ENCODE data around the gene ZRANB1.

The ZRANB1 gene

DNA sequence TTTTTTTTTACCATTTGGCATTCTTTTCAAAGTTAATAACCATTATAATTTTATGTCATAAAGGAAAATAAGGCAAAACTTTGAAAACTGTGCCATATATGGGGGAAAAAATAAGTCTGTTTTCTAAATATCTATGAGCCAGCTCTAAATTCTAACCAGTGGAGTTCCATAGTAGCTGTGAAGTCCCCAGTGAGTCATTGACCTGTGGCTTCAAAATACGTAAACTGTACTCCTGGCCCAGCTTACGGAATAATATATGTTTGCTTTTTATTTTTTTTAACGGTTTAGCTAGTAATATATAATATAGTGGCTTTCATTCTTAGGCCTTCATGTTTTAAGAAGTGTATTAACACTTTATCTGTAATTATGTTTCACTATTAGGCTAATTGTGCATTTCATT lies 20.5 kb downstream of the ZRANB1 start:
- no peaks in the 10 kb centered on the region for H3K9me3 ChIP-seq (ENCODE audit: control insufficient read depth, low read length)
- H3K36me3 ChIP-seq (ENCODE audit: control insufficient read depth, insufficient read depth, low read length), result peaks cover 23% of the 10 kb centered on the region
- H3K4me1 ChIP-seq (ENCODE audit: control insufficient read depth, insufficient read depth, low read length, poor library complexity, severe bottlenecking), result no peaks in the 10 kb centered on the region
- no peak overlapping the region for H3K27ac ChIP-seq (ENCODE audit: low read depth, low read length, severe bottlenecking)
- no CpG with 5 or more reads among the region's 3 CpGs for WGBS, 2 experiments (ENCODE audit: insufficient coverage in 2 of 2)
- H3K4me3 ChIP-seq (ENCODE audit: extremely low read depth, insufficient read depth, low read length, poor library complexity, severe bottlenecking), result no peak overlapping the region

GRCh38 chr10:124963866-124964720 lies 22.2 kb downstream of the ZRANB1 start:
- 83 to 100% methylated on average over 1 of the region's 7 CpGs for WGBS, 2 experiments (ENCODE audit: insufficient coverage in 2 of 2)
- Histone ChIP-seq H3K4me1 (ENCODE audit: control insufficient read depth, insufficient read depth, low read length, poor library complexity, severe bottlenecking) (no peaks in the 10 kb centered on the region), H3K4me3 (ENCODE audit: extremely low read depth, insufficient read depth, low read length, poor library complexity, severe bottlenecking) (no peak overlapping the region), H3K36me3 (ENCODE audit: control insufficient read depth, insufficient read depth, low read length) (peaks cover 39% of the 10 kb centered on the region), H3K9me3 (ENCODE audit: control insufficient read depth, low read length) (no peaks in the 10 kb centered on the region), H3K27ac (ENCODE audit: low read depth, low read length, severe bottlenecking) (no peak overlapping the region)

- Histone ChIP-seq H3K4me3 (ENCODE audit: extremely low read depth, insufficient read depth, low read length, poor library complexity, severe bottlenecking) (no peak overlapping the region), H3K9me3 (ENCODE audit: control insufficient read depth, low read length) (no peaks in the 10 kb centered on the region), H3K36me3 (ENCODE audit: control insufficient read depth, insufficient read depth, low read length) (peaks cover 54% of the 10 kb centered on the region), H3K27ac (ENCODE audit: low read depth, low read length, severe bottlenecking) (no peak overlapping the region), H3K4me1 (ENCODE audit: control insufficient read depth, insufficient read depth, low read length, poor library complexity, severe bottlenecking) (peaks cover 5% of the 10 kb centered on the region)
- 82 to 89% methylated on average over 1 to 5 of the region's 5 CpGs for WGBS, 2 experiments (ENCODE audit: insufficient coverage in 2 of 2)
These were observed 24.1 kb downstream of the ZRANB1 start for GRCh38 chr10:124966008-124966407.

- Histone ChIP-seq H3K4me3 (ENCODE audit: extremely low read depth, insufficient read depth, low read length, poor library complexity, severe bottlenecking) (no peak overlapping the region), H3K4me1 (ENCODE audit: control insufficient read depth, insufficient read depth, low read length, poor library complexity, severe bottlenecking) (peaks cover 5% of the 10 kb centered on the region), H3K9me3 (ENCODE audit: control insufficient read depth, low read length) (no peaks in the 10 kb centered on the region), H3K36me3 (ENCODE audit: control insufficient read depth, insufficient read depth, low read length) (peaks cover 55% of the 10 kb centered on the region), H3K27ac (ENCODE audit: low read depth, low read length, severe bottlenecking) (no peak overlapping the region)
- 95 to 97% methylated on average over 2 of the region's 2 CpGs for WGBS, 2 experiments (ENCODE audit: insufficient coverage in 2 of 2)
These were observed 25.3 kb downstream of the ZRANB1 start for GRCh38 chr10:124967255-124967654.

- no peak overlapping the region for H3K4me3 ChIP-seq (ENCODE audit: extremely low read depth, insufficient read depth, low read length, poor library complexity, severe bottlenecking)
- peaks cover 5% of the 10 kb centered on the region for H3K4me1 ChIP-seq (ENCODE audit: control insufficient read depth, insufficient read depth, low read length, poor library complexity, severe bottlenecking)
- H3K27ac ChIP-seq (ENCODE audit: low read depth, low read length, severe bottlenecking), result no peak overlapping the region
- H3K36me3 ChIP-seq (ENCODE audit: control insufficient read depth, insufficient read depth, low read length), result peaks cover 74% of the 10 kb centered on the region
- 92 to 100% methylated on average over 1 of the region's 2 CpGs for WGBS, 2 experiments (ENCODE audit: insufficient coverage in 2 of 2)
- H3K9me3 ChIP-seq (ENCODE audit: control insufficient read depth, low read length), result no peaks in the 10 kb centered on the region
These were observed 29.4 kb downstream of the ZRANB1 start for GRCh38 chr10:124971276-124971675.

GRCh38 chr10:124972637-124973036 lies 30.7 kb downstream of the ZRANB1 start:
- H3K4me3 ChIP-seq (ENCODE audit: extremely low read depth, insufficient read depth, low read length, poor library complexity, severe bottlenecking), result no peak overlapping the region
- H3K9me3 ChIP-seq (ENCODE audit: control insufficient read depth, low read length), result no peaks in the 10 kb centered on the region
- H3K27ac ChIP-seq (ENCODE audit: low read depth, low read length, severe bottlenecking), result no peak overlapping the region
- peaks cover 5% of the 10 kb centered on the region for H3K4me1 ChIP-seq (ENCODE audit: control insufficient read depth, insufficient read depth, low read length, poor library complexity, severe bottlenecking)
- 97 to 100% methylated on average over 2 to 5 of the region's 7 CpGs for WGBS, 2 experiments (ENCODE audit: insufficient coverage in 2 of 2)
- peaks cover 70% of the 10 kb centered on the region for H3K36me3 ChIP-seq (ENCODE audit: control insufficient read depth, insufficient read depth, low read length)

- Histone ChIP-seq H3K36me3 (ENCODE audit: control insufficient read depth, insufficient read depth, low read length) (peaks cover 69% of the 10 kb centered on the region), H3K4me3 (ENCODE audit: extremely low read depth, insufficient read depth, low read length, poor library complexity, severe bottlenecking) (no peak overlapping the region), H3K27ac (ENCODE audit: low read depth, low read length, severe bottlenecking) (no peak overlapping the region), H3K9me3 (ENCODE audit: control insufficient read depth, low read length) (no peaks in the 10 kb centered on the region), H3K4me1 (ENCODE audit: control insufficient read depth, insufficient read depth, low read length, poor library complexity, severe bottlenecking) (peaks cover 5% of the 10 kb centered on the region)
- 87% methylated on average over 4 of the region's 5 CpGs for WGBS, 2 experiments (ENCODE audit: insufficient coverage in 2 of 2)
These were observed 32.2 kb downstream of the ZRANB1 start for GRCh38 chr10:124974131-124974530.

DNA sequence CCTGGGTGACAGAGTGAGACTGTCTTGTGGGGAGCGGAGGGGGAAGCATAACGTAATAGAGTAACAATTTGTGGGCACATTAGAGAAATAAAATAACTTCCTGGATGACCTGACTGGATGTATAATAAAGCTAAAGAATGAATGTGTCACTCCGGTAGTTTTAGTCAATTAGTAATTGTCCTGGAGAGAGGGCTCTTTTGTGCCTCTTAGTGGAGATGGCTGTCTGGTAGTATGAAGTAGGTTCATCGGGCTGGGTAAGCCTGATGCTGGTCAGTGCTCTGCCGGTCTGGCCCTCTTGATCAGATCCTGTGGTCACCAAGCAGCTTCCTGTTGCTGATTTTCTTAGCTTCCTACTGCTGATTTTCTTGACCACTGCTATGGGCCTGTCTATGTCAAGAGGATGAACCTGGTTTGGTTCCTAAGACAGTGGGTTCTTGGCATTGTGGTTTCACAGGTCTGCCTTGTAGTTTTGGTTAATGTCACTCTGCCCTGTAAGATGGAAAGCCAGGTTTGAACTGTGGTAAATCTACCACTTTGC lies 34.1 kb downstream of the ZRANB1 start:
- H3K4me3 ChIP-seq (ENCODE audit: extremely low read depth, insufficient read depth, low read length, poor library complexity, severe bottlenecking), result no peak overlapping the region
- H3K36me3 ChIP-seq (ENCODE audit: control insufficient read depth, insufficient read depth, low read length), result peaks cover 63% of the 10 kb centered on the region
- H3K27ac ChIP-seq (ENCODE audit: low read depth, low read length, severe bottlenecking), result no peak overlapping the region
- no peaks in the 10 kb centered on the region for H3K9me3 ChIP-seq (ENCODE audit: control insufficient read depth, low read length)
- H3K4me1 ChIP-seq (ENCODE audit: control insufficient read depth, insufficient read depth, low read length, poor library complexity, severe bottlenecking), result peaks cover under 1% of the 10 kb centered on the region
- 89 to 96% methylated on average over 4 to 5 of the region's 5 CpGs for WGBS, 2 experiments (ENCODE audit: insufficient coverage in 2 of 2)

DNA sequence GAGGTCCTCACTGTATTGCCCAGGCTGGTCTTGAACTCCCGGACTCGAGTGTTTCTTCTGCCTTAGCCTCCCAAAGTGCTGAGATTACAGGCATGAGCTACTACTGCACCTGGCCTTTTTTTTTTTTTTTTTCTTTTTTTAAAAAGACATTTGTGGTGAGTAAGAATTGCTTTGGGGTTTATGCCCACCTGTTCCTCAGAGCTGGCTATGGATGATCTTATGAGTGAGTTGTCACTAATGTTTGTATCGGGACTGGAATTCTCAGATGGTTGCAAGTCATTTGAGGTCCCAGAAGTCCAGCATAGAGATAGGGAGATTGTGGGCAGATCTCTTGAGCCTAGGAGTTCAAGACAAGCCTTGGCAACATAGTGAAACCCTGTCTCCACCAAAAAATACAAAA lies 35.2 kb downstream of the ZRANB1 start:
- Histone ChIP-seq H3K36me3 (ENCODE audit: control insufficient read depth, insufficient read depth, low read length) (peaks cover 66% of the 10 kb centered on the region), H3K9me3 (ENCODE audit: control insufficient read depth, low read length) (no peaks in the 10 kb centered on the region), H3K4me1 (ENCODE audit: control insufficient read depth, insufficient read depth, low read length, poor library complexity, severe bottlenecking) (no peaks in the 10 kb centered on the region), H3K4me3 (ENCODE audit: extremely low read depth, insufficient read depth, low read length, poor library complexity, severe bottlenecking) (no peak overlapping the region), H3K27ac (ENCODE audit: low read depth, low read length, severe bottlenecking) (no peak overlapping the region)
- WGBS, 2 experiments (ENCODE audit: insufficient coverage in 2 of 2), result 88 to 96% methylated on average over 3 of the region's 3 CpGs

DNA sequence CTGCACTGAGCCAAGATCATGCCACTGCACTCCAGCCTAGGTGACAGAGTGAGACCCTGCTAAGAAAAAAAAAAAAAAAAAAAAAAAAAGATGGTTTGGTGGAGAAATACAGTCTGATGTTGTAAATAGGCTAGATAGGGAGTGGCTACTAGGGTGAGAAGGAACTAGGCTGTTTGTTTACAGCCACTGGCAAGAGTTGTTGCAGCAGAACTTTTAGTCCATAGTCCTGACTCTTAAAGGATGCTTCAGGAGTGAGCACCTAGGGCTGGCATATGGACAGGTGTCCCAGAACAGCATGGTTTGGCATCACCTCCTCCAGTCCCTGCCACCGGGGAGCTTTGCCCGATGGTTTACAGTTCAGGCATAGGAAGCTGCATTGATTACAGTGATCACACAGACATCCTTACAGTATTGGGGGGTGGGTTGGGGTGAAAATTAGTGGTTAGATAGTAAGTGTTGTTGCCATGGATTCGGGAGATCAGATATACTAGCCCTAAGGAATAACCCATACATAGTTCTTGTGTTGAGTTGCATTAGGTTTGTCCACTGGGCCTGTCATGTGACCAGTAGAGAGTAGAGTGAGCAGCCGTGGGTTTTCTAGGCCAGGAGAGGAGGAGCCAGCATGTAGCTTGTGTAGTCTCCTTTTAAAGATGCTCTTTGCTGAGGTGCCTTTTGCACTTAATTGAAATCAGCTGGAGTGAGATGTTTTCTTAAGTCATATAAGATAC lies 35.9 kb downstream of the ZRANB1 start:
- H3K27ac ChIP-seq (ENCODE audit: low read depth, low read length, severe bottlenecking), result no peak overlapping the region
- H3K4me3 ChIP-seq (ENCODE audit: extremely low read depth, insufficient read depth, low read length, poor library complexity, severe bottlenecking), result no peak overlapping the region
- H3K9me3 ChIP-seq (ENCODE audit: control insufficient read depth, low read length), result no peaks in the 10 kb centered on the region
- peaks cover under 1% of the 10 kb centered on the region for H3K4me1 ChIP-seq (ENCODE audit: control insufficient read depth, insufficient read depth, low read length, poor library complexity, severe bottlenecking)
- peaks cover 69% of the 10 kb centered on the region for H3K36me3 ChIP-seq (ENCODE audit: control insufficient read depth, insufficient read depth, low read length)
- WGBS, 2 experiments (ENCODE audit: insufficient coverage in 2 of 2), result 71 to 100% methylated on average over 1 to 2 of the region's 4 CpGs

Data from mesodermal cell (in vitro differentiated cells).